ENCODE data around the gene UGDH.

The UGDH gene

DNA sequence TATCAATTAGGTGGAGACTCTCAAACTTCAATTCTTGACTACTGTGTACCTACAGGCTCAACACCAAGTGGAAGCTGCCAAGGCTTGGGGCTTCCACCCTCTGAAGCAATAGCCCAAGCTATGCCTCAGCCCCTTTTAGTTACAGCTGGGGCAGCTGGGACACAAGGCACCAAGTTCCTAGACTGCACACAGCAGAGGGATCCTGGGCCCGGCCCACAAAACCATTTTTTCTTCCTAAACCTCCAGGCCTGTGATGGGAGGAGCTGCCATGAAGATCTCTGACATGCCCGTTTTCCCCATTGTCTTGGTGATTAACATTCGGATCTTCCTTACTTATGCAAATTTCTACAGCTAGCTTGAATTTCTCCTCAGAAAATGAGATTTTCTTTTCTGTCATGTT, 3.4 kb upstream of the UGDH start:
- no peak overlapping the region for H3K4me3 ChIP-seq (replicated peaks; ENCODE audit: low read depth, low read length)
- no peak for TF ChIP-seq CTCF (IDR thresholded peaks at IDR 0.05; ENCODE audit: low read length, missing control alignments)
- no peak for DNase-seq (ENCODE audit: low read depth)

DNA sequence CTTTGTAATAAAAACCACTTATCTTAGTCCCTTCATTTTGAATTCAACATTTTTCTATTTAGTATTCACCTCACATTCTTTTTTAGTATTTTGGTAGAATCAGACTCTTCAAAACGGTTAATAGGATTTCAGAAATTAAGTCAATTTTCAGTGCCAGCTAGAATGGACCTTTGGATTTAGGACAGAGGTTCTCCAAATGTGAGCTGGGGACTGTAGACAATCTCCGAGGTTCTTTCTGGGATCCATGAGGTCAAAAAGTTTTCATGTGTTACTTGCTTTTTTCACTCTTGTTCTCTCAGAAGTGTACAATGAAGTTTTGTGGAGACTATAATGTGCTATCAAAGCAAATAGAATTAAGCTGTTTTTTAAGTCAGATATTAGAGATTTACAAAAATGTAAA, 2.3 kb upstream of the UGDH start:
- no peak overlapping the region for H3K4me3 ChIP-seq (replicated peaks; ENCODE audit: low read depth, low read length)
- no peak for DNase-seq (ENCODE audit: low read depth)
- TF ChIP-seq CTCF (IDR thresholded peaks at IDR 0.05; ENCODE audit: low read length, missing control alignments), result no peak

DNA sequence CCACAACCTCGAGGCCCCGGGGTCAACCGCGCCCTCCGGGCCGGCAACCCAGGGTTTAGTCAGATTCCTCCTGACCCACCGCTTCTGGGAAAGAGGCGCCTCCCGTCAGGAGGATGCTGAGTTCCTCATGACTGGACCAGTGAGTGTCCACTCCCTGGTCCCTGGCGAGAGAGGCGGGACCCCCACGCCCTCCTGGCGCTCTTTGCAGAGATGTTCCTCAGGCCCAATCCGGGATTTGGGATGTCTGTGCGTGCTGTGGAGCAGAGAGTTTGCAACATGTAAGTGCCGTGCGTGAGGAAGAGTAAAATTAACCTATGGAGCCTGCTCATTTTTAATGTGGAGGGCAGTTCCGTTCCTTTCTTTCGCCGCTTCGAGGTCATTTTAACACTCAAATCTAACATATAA, 824 bp upstream of the UGDH start:
- H3K4me3 ChIP-seq (replicated peaks; ENCODE audit: low read depth, low read length), result peak overlapping the region; percentile 98
- peak; percentile 75 for DNase-seq (ENCODE audit: low read depth)
- TF ChIP-seq CTCF (IDR thresholded peaks at IDR 0.05; ENCODE audit: low read length, missing control alignments), result no peak

GRCh38 chr4:39526765-39527295, 409 bp downstream of the UGDH start:
- TF ChIP-seq CTCF (IDR thresholded peaks at IDR 0.05; ENCODE audit: low read length, missing control alignments), result no peak
- peak overlapping the region; percentile 98 for H3K4me3 ChIP-seq (replicated peaks; ENCODE audit: low read depth, low read length)
- no peak for DNase-seq (ENCODE audit: low read depth)

GRCh38 chr4:39525822-39526690, 1.2 kb downstream of the UGDH start:
- peak overlapping the region; percentile 98 for H3K4me3 ChIP-seq (replicated peaks; ENCODE audit: low read depth, low read length)
- no peak for DNase-seq (ENCODE audit: low read depth)
- TF ChIP-seq CTCF (IDR thresholded peaks at IDR 0.05; ENCODE audit: low read length, missing control alignments), result no peak

- no peak for TF ChIP-seq CTCF (IDR thresholded peaks at IDR 0.05; ENCODE audit: low read length, missing control alignments)
- DNase-seq (ENCODE audit: low read depth), result no peak
- no peak overlapping the region for H3K4me3 ChIP-seq (replicated peaks; ENCODE audit: low read depth, low read length)
Measured at GRCh38 chr4:39524161-39524957, 2.9 kb downstream of the UGDH start.
